Tibial nerve (tissue), 3 donors: Measurements from ENCODE around the gene FAM171A1.

Experiments
- POLR2A ChIP-seq, 2 donors: fragments of 450-650 bp; IDR thresholded peaks; one replicate each; pipeline ENCODE4 v1.6.1; 2017; ENCODE audit warnings: antibody characterized with exemption in 2 of 2, mild to moderate bottlenecking in 2 of 2, moderate library complexity in 2 of 2
- TF ChIP-seq, protein P1 (sequence below), 5 experiments: fragments of 200-600 bp in 3 of 5; fragments of 450-650 bp in 2 of 5; sonication (generic) in 3 of 5; IDR thresholded peaks; one replicate each; pipeline ENCODE4 v1.5.1; 2016 to 2019; ENCODE audit warnings: antibody characterized with exemption in 5 of 5, mild to moderate bottlenecking in 3 of 5, moderate library complexity in 2 of 5

DNA sequence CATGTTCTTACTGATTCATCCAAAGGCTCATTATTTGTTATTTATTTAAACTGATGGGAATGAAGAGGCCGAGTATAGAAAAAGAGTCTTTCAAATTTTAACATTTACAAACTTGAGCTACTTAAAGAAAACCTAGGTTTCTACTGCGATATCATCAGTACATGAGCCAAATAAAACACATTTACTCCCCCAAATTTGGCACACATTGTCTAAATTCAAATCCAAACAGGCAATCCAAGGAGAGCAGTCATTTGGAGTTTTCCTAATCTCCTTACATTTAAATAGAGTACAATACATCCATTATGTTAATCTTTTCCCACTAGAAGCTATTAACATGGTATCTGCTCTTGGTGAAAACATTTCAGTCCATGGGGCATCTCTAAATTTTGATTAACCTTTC is 204.8 kb downstream of the FAM171A1 start:
- TF ChIP-seq, protein P1, sequence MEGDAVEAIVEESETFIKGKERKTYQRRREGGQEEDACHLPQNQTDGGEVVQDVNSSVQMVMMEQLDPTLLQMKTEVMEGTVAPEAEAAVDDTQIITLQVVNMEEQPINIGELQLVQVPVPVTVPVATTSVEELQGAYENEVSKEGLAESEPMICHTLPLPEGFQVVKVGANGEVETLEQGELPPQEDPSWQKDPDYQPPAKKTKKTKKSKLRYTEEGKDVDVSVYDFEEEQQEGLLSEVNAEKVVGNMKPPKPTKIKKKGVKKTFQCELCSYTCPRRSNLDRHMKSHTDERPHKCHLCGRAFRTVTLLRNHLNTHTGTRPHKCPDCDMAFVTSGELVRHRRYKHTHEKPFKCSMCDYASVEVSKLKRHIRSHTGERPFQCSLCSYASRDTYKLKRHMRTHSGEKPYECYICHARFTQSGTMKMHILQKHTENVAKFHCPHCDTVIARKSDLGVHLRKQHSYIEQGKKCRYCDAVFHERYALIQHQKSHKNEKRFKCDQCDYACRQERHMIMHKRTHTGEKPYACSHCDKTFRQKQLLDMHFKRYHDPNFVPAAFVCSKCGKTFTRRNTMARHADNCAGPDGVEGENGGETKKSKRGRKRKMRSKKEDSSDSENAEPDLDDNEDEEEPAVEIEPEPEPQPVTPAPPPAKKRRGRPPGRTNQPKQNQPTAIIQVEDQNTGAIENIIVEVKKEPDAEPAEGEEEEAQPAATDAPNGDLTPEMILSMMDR (IDR thresholded peaks at IDR 0.05) = no peak
- TF ChIP-seq POLR2A (IDR thresholded peaks at IDR 0.05) = no peak
